GM12875 (cell line): Measurements from ENCODE around the gene SRPK2.

Experiments used
- H3K4me3 ChIP-seq: one replicate; pipeline ENCODE4 v1.5.1; 2011; ENCODE audit warnings: low read depth, low read length, control low read depth
- TF ChIP-seq, protein P1 (sequence below): IDR thresholded peaks from 2 replicates; pipeline ENCODE4 v1.5.1; 2011; ENCODE audit warnings: low read depth, mild to moderate bottlenecking, control low read depth, inconsistent platforms, low read length, moderate library complexity, borderline replicate concordance; ENCODE audit not compliant: insufficient read depth

Gene SRPK2

DNA sequence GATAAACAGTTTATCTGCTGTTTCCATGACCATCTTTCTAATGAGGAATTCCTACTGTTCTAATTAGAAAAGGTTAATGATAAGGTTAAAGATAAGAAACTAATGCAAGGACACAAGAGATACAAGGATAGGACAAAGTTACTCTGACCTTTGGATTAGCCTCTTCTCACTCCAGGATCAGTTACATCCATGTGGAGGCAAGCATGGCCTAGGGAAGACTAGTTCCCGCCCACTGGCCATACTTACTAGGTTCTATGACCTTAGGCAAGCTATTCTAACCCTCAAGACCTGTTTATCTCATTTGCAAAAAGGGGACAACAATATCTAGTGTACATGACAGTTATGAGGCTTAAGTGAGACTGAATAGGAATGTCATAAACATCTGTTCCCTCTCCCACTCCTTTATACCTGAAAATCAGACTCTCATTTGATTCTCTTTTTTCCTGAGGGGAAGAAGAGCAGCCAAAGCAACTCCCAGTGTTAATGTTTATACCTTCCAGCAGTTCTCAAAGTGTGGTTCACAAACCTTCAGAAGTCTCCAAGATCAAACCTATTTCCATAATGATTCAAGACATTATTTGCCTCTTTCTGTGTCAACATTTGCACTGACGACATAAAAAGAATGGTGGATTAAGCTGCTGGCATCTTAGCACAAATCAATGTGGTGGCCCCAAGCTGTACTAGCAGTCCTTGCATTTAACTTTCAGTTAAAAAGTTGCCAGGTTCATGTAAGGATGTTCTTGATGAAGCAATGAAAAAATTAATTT, 72.0 kb downstream of the SRPK2 start:
- TF ChIP-seq, protein P1, sequence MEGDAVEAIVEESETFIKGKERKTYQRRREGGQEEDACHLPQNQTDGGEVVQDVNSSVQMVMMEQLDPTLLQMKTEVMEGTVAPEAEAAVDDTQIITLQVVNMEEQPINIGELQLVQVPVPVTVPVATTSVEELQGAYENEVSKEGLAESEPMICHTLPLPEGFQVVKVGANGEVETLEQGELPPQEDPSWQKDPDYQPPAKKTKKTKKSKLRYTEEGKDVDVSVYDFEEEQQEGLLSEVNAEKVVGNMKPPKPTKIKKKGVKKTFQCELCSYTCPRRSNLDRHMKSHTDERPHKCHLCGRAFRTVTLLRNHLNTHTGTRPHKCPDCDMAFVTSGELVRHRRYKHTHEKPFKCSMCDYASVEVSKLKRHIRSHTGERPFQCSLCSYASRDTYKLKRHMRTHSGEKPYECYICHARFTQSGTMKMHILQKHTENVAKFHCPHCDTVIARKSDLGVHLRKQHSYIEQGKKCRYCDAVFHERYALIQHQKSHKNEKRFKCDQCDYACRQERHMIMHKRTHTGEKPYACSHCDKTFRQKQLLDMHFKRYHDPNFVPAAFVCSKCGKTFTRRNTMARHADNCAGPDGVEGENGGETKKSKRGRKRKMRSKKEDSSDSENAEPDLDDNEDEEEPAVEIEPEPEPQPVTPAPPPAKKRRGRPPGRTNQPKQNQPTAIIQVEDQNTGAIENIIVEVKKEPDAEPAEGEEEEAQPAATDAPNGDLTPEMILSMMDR: no peak
- no peak overlapping the region for H3K4me3 ChIP-seq

DNA sequence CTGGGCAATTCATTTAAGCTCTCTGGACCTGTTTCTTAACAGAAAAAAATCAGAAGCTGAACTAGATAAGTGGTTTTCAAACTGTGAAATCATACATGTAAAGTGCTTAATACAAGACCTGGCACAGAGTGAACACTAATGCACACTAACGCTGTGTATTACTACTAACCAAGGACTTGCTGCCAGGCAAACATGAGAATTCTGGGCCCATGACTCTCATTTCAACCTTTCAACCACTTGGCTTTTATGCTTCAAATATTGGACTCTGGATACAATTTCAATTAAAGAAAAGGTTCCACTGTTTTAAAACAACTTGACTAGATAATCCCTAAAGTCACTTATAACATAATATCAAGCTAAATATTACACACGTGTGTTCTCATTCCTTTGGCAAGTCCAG, 73.4 kb downstream of the SRPK2 start:
- no peak overlapping the region for H3K4me3 ChIP-seq
- TF ChIP-seq, protein P1: no peak

DNA sequence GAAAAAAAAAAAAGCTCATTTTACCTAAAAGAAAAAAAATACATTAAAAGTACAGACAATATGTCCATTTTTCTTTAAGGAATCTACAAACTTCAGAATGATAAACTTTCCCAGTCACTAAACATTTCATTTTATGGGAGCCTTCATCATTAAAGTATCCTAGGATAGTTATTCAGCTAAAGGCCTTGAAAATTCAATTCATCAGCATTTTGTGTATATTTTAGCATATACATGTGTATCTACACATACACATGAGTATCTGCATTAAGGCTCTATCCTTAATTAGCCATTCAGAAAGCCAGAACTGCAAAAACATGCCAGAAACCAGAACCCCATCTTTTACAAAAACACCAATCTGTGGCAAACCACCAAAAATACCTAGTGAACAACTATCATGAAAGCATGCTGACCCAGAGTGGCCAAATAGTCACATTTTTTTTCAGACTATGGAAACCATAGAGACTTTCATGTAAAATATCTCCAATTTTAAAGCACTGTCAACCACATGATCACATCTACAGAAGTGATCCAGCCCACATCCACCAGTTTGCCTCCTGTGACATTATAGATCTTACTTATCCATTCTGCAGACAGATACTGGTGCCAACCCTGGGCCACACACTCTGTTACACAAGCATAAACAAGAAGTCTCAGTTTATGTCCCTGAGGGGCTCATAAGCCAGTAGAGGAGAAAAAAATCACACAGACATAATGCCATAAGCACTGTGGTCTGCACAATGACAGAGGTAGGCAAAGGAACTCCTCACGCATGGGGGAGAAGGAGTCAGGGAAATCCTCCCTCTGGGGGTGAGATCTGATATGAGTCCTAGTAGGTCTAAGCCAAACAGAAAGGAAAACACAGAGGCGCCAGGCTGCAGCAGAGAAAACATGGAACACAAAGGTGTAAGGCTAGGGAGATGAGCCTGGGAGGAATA, 79.2 kb downstream of the SRPK2 start:
- no peak overlapping the region for H3K4me3 ChIP-seq
- TF ChIP-seq, protein P1: no peak

DNA sequence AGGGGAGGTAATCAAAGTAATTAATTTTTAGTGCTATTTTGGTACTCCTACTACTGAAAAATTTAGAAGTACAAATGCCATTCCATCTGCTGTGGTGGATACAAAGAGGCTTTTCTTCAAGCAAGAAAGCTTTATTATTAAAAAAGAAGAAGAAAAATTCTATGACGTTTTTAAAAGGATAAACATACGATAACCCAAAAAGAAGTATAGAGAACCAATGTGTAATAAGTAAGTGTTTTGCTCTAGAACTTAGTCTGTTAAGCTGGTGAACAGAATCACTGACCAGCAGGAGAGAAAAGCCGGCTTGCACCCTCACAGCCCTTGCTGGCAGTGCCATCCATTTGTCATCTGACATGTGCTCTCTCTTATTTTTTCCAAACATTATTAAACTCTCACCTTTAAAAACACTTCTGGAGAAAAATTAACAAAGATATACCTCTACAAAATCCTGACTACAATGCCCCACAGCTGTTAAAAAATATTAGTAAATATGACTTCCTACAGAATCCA, 81.5 kb downstream of the SRPK2 start:
- H3K4me3 ChIP-seq: no peak overlapping the region
- TF ChIP-seq, protein P1: no peak

DNA sequence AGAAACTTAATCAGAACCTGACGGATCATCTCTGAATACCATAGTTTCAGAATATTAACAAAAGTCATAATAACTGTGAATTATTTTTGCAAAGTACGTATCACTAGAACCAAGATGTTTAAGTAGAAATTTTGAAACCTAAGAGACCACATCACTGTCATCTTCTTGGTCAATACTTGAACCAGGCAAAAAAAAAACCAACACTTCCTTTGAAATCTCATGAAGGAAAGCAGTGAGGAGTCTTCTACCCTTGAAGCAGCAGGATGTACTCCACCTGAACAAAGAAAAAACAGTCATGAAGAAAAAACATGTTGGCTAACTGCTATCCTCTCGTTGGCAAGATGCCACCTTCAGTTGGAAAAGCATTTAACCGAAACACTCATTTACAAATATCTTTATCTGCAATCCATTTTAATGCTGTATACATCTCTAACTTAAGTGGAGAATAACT, 82.4 kb downstream of the SRPK2 start:
- no peak overlapping the region for H3K4me3 ChIP-seq
- TF ChIP-seq, protein P1: no peak

DNA sequence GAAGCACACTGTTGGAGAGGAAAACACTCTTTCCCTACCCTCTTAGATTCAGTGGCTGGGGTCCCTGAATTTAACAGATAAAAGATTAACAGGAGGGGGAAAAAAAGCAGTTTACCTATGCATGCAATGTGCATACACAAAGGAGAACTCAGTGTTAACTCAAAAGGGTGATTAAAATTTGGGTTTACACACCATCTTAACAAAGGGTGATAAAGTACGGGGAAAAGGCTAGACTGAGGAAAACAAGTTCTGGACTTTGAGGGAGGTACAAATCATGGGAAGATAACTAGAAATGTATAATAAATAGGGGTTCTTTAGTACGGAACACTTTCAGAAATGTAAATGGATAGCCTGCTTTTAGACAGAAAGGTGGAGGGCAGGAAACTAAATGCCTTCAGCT, 83.1 kb downstream of the SRPK2 start:
- TF ChIP-seq, protein P1: no peak

More for the DNA sequence above, 83.1 kb downstream of the SRPK2 start:
- no peak overlapping the region for H3K4me3 ChIP-seq
